Measurements from ENCODE around the gene SULT1E1.

GRCh38 chr4:69858690-69859089 is 1.3 kb downstream of the SULT1E1 start:
- TF ChIP-seq CTCF (conservative IDR thresholded peaks at IDR 0.05; ENCODE audit: low read depth in 2 of 2) (no peak), REST (IDR thresholded peaks at IDR 0.05; ENCODE audit: unreplicated experiment) (no peak), CREB1 (CRISPR knock-in tag; IDR thresholded peaks at IDR 0.05; ENCODE audit: low read depth) (no peak), POLR2AphosphoS5 (IDR thresholded peaks at IDR 0.05; ENCODE audit: low read depth) (no peak), EZH2 (IDR thresholded peaks at IDR 0.05; ENCODE audit: low read depth, unreplicated experiment) (no peak), STAT1 (IDR thresholded peaks at IDR 0.05; ENCODE audit: unreplicated experiment) (no peak), EZH2phosphoT487 (IDR thresholded peaks at IDR 0.05; ENCODE audit: unreplicated experiment) (no peak), NANOG (IDR thresholded peaks at IDR 0.05; ENCODE audit: borderline replicate concordance) (no peak), ETS1 (IDR thresholded peaks at IDR 0.05) (no peak), ZNF114 (CRISPR knock-in tag; IDR thresholded peaks at IDR 0.05) (no peak), ZNF331 (CRISPR knock-in tag; IDR thresholded peaks at IDR 0.05; ENCODE audit: low read depth) (no peak), JUNB (IDR thresholded peaks at IDR 0.05; ENCODE audit: unreplicated experiment) (no peak)

Data from GM23338 (cell line).